ENCODE results near the gene NACA2.

Gene NACA2

DNA sequence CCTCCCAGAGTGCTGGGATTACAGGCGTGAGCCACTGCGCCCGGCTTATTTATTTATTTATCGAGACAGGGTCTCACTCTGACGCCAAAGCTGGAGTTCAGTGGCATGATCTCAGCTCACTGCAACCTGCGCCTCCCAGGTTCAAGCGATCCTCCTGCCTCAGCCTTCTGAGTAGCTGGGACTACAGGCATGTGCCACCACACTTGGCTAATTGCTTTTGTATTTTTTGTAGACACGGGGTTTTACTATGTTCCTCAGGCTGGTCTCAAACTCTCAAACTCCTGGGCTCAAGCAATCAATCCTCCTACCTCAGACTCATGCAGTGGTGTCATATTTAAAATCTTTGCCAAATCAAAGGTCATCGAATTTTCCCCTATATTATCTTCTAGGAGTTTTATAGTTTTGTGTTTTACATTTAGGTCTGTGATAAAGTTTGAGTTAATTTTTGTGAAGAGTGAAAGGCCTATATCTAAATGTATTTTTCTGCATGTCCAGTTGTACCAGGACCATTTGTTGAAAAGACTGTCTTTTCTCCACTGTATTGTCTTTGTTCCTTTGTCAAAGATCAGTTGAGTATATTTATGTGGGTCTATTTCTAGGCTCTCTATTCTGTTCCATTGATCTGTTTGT lies 47.1 kb downstream of the NACA2 start:
- WGBS = 76% methylated on average over 8 of the region's 9 CpGs
- Histone ChIP-seq H3K4me3 (ENCODE audit: insufficient read depth in 1 of 2, low read depth in 1 of 2, low read length in 2 of 2) (no peak overlapping the region), H3K9ac (ENCODE audit: low read length) (no peak overlapping the region), H4K91ac (ENCODE audit: low read length) (no peak overlapping the region), H2BK12ac (ENCODE audit: low read length in 2 of 2) (no peak overlapping the region), H2AK5ac (ENCODE audit: low read length, severe bottlenecking) (no peak overlapping the region), H4K8ac (ENCODE audit: low read length) (no peak overlapping the region), H2AFZ (ENCODE audit: low read depth, low read length) (no peak overlapping the region), H3K36me3 (ENCODE audit: control insufficient read depth in 1 of 2, insufficient read depth in 2 of 2, low read depth in 1 of 2, low read length in 2 of 2) (no peaks in the 10 kb centered on the region), H3K9me3 (ENCODE audit: control insufficient read depth, low read length) (peaks cover 33% of the 10 kb centered on the region), H3K14ac (ENCODE audit: low read length in 2 of 2) (no peak overlapping the region), H3K18ac (ENCODE audit: low read depth in 1 of 2, low read length in 2 of 2) (no peak overlapping the region), H3K4me1 (ENCODE audit: control insufficient read depth, insufficient read depth, low read depth, low read length) (no peaks in the 10 kb centered on the region), H2BK5ac (ENCODE audit: low read depth, low read length, poor library complexity, severe bottlenecking) (no peak overlapping the region), H3K79me1 (replicated peaks; ENCODE audit: low read length, poor library complexity, severe bottlenecking) (no peaks in the 10 kb centered on the region), H2BK120ac (ENCODE audit: low read depth, low read length) (no peak overlapping the region), H3K27me3 (ENCODE audit: control insufficient read depth in 1 of 2, insufficient read depth in 1 of 2, low read length in 2 of 2) (no peaks in the 10 kb centered on the region), H2BK15ac (ENCODE audit: low read depth, poor library complexity, severe bottlenecking) (no peak overlapping the region), H3K23ac (ENCODE audit: low read length in 2 of 2) (no peak overlapping the region), H3K4me2 (ENCODE audit: low read length, poor library complexity, severe bottlenecking) (no peak overlapping the region), H3K4ac (ENCODE audit: low read depth in 1 of 2, low read length in 2 of 2) (no peak overlapping the region), H3K27ac (ENCODE audit: low read length, poor library complexity, severe bottlenecking) (no peak overlapping the region)
- no peak for DNase-seq

DNA sequence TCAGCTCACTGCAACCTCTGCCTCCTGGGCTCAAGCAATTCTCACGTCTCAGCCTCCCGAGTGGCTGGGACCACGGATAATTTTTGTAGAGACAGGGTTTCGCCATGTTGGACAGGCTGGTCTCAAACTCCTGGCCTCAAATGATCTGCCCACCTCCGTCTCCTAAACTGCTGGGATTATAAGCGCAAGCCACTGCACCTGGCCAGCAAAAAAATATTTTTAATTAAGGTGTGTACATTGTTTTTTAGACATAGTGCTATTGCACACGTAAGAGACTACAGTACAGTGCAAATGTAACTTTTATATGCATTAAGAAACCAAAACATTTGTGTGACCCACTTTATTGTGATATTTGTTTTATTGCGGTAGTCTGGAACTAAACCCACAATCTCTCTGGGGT lies 49.0 kb downstream of the NACA2 start:
- Histone ChIP-seq H3K36me3 (ENCODE audit: control insufficient read depth in 1 of 2, insufficient read depth in 2 of 2, low read depth in 1 of 2, low read length in 2 of 2) (no peaks in the 10 kb centered on the region), H2BK12ac (ENCODE audit: low read length in 2 of 2) (no peak overlapping the region), H3K4ac (ENCODE audit: low read depth in 1 of 2, low read length in 2 of 2) (no peak overlapping the region), H3K9ac (ENCODE audit: low read length) (no peak overlapping the region), H3K14ac (ENCODE audit: low read length in 2 of 2) (no peak overlapping the region), H4K91ac (ENCODE audit: low read length) (no peak overlapping the region), H3K4me2 (ENCODE audit: low read length, poor library complexity, severe bottlenecking) (no peak overlapping the region), H3K23ac (ENCODE audit: low read length in 2 of 2) (no peak overlapping the region), H3K4me1 (ENCODE audit: control insufficient read depth, insufficient read depth, low read depth, low read length) (no peaks in the 10 kb centered on the region), H2AK5ac (ENCODE audit: low read length, severe bottlenecking) (no peak overlapping the region), H2BK120ac (ENCODE audit: low read depth, low read length) (no peak overlapping the region), H2AFZ (ENCODE audit: low read depth, low read length) (no peak overlapping the region), H2BK15ac (ENCODE audit: low read depth, poor library complexity, severe bottlenecking) (no peak overlapping the region), H3K27me3 (ENCODE audit: control insufficient read depth in 1 of 2, insufficient read depth in 1 of 2, low read length in 2 of 2) (no peaks in the 10 kb centered on the region), H3K79me1 (replicated peaks; ENCODE audit: low read length, poor library complexity, severe bottlenecking) (no peaks in the 10 kb centered on the region), H3K18ac (ENCODE audit: low read depth in 1 of 2, low read length in 2 of 2) (no peak overlapping the region), H3K27ac (ENCODE audit: low read length, poor library complexity, severe bottlenecking) (no peak overlapping the region), H2BK5ac (ENCODE audit: low read depth, low read length, poor library complexity, severe bottlenecking) (no peak overlapping the region), H3K9me3 (ENCODE audit: control insufficient read depth, low read length) (peaks cover 33% of the 10 kb centered on the region), H3K4me3 (ENCODE audit: insufficient read depth in 1 of 2, low read depth in 1 of 2, low read length in 2 of 2) (no peak overlapping the region), H4K8ac (ENCODE audit: low read length) (no peak overlapping the region)
- WGBS = 88% methylated on average over 5 of the region's 8 CpGs
- DNase-seq = no peak

DNA sequence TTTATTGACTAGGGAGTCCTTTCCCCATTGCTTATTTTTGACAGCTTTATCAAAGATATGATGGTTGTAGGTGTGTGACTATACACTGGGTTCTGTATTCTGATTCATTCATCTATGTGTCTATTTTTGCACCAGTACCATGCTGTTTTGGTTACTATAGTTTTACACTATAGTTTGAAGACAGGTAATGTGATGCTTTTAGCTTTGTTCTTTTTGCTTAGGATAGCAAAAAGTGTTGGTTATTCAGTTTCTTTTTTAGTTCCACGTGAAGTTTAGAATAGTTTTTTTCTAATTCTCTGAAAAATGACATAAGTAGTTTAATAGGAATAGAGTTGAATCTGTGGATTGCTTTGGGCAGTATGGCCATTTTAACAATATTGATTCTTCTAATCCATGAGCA lies 50.1 kb downstream of the NACA2 start:
- Histone ChIP-seq H3K9me3 (ENCODE audit: control insufficient read depth, low read length) (peaks cover 33% of the 10 kb centered on the region), H2AFZ (ENCODE audit: low read depth, low read length) (no peak overlapping the region), H2AK5ac (ENCODE audit: low read length, severe bottlenecking) (no peak overlapping the region), H3K18ac (ENCODE audit: low read depth in 1 of 2, low read length in 2 of 2) (no peak overlapping the region), H4K8ac (ENCODE audit: low read length) (no peak overlapping the region), H3K4me3 (ENCODE audit: insufficient read depth in 1 of 2, low read depth in 1 of 2, low read length in 2 of 2) (no peak overlapping the region), H3K4me2 (ENCODE audit: low read length, poor library complexity, severe bottlenecking) (no peak overlapping the region), H3K79me1 (replicated peaks; ENCODE audit: low read length, poor library complexity, severe bottlenecking) (no peaks in the 10 kb centered on the region), H3K36me3 (ENCODE audit: control insufficient read depth in 1 of 2, insufficient read depth in 2 of 2, low read depth in 1 of 2, low read length in 2 of 2) (no peaks in the 10 kb centered on the region), H2BK5ac (ENCODE audit: low read depth, low read length, poor library complexity, severe bottlenecking) (no peak overlapping the region), H3K23ac (ENCODE audit: low read length in 2 of 2) (no peak overlapping the region), H3K27me3 (ENCODE audit: control insufficient read depth in 1 of 2, insufficient read depth in 1 of 2, low read length in 2 of 2) (no peaks in the 10 kb centered on the region), H2BK120ac (ENCODE audit: low read depth, low read length) (no peak overlapping the region), H3K4me1 (ENCODE audit: control insufficient read depth, insufficient read depth, low read depth, low read length) (no peaks in the 10 kb centered on the region), H2BK15ac (ENCODE audit: low read depth, poor library complexity, severe bottlenecking) (no peak overlapping the region), H3K14ac (ENCODE audit: low read length in 2 of 2) (no peak overlapping the region), H3K9ac (ENCODE audit: low read length) (no peak overlapping the region), H4K91ac (ENCODE audit: low read length) (no peak overlapping the region), H3K4ac (ENCODE audit: low read depth in 1 of 2, low read length in 2 of 2) (no peak overlapping the region), H3K27ac (ENCODE audit: low read length, poor library complexity, severe bottlenecking) (no peak overlapping the region), H2BK12ac (ENCODE audit: low read length in 2 of 2) (no peak overlapping the region)
- DNase-seq = no peak
- 92% methylated on average over 1 of the region's 1 CpG for WGBS

Data from mesenchymal stem cell (in vitro differentiated cells and primary cell).